HepG2 (cell line): ENCODE results near the gene DYNC2I2.

Experiments used
- BRD4 ChIP-seq: sonication (generic); formaldehyde crosslinking; IDR thresholded peaks from 2 replicates; pipeline ENCODE4 v1.4.0; 2020; ENCODE audit warnings: missing genetic modification reagents
- CHCHD3 ChIP-seq: sonication (generic); formaldehyde crosslinking; IDR thresholded peaks from 2 replicates; pipeline ENCODE4 v1.8.0; 2022; ENCODE audit warnings: mild to moderate bottlenecking, missing genetic modification reagents, moderate library complexity
- CHD2 ChIP-seq: IDR thresholded peaks from 2 replicates; pipeline ENCODE4 v1.6.1; 2011; ENCODE audit warnings: low read depth, low read length, improper control_type of control experiment
- FOSL1 ChIP-seq: sonication (generic); formaldehyde crosslinking; IDR thresholded peaks from 2 replicates; pipeline ENCODE4 v1.9.0; 2021; ENCODE audit warnings: missing genetic modification reagents, borderline replicate concordance
- HOXA9 ChIP-seq: sonication (generic); formaldehyde crosslinking; IDR thresholded peaks from 2 replicates; pipeline ENCODE4 v1.8.1; 2022; ENCODE audit warnings: missing genetic modification reagents, mild to moderate bottlenecking, moderate library complexity, borderline replicate concordance
- MAFK ChIP-seq, 2 experiments: IDR thresholded peaks in 1 of 2; conservative IDR thresholded peaks in 1 of 2; 2 replicates each; pipeline ENCODE4 v1.6.1; 2011; ENCODE audit warnings: improper control_type of control experiment in 2 of 2, low read length in 2 of 2
- ZNF121 ChIP-seq: sonication (generic); formaldehyde crosslinking; IDR thresholded peaks from 2 replicates; pipeline ENCODE4 v1.5.0; 2020; ENCODE audit warnings: mild to moderate bottlenecking, missing genetic modification reagents
- ZNF251 ChIP-seq: sonication (generic); formaldehyde crosslinking; IDR thresholded peaks from 2 replicates; pipeline ENCODE4 v1.9.0; 2021; ENCODE audit warnings: mild to moderate bottlenecking, missing genetic modification reagents
- ZNF282 ChIP-seq: fragments of 450-650 bp; IDR thresholded peaks from 2 replicates; pipeline ENCODE4 v1.6.1; 2018; ENCODE audit not compliant: partially characterized antibody
- ZNF33B ChIP-seq: sonication (generic); formaldehyde crosslinking; IDR thresholded peaks from 2 replicates; pipeline ENCODE4 v1.5.1; 2020; ENCODE audit warnings: mild to moderate bottlenecking, missing genetic modification reagents
- ZNF567 ChIP-seq: sonication (generic); formaldehyde crosslinking; IDR thresholded peaks from 2 replicates; pipeline ENCODE4 v1.8.1; 2023; ENCODE audit warnings: mild to moderate bottlenecking, missing genetic modification reagents, borderline replicate concordance
- ZNF644 ChIP-seq: IDR thresholded peaks from 2 replicates; pipeline ENCODE4 v1.6.1; 2016; ENCODE audit warnings: low read depth
- ZZZ3 ChIP-seq: sonication (generic); formaldehyde crosslinking; IDR thresholded peaks from 2 replicates; pipeline ENCODE4 v1.4.0; 2020; ENCODE audit warnings: missing genetic modification reagents, mild to moderate bottlenecking, borderline replicate concordance
- TF ChIP-seq, protein P1 (sequence below): IDR thresholded peaks from 2 replicates; pipeline ENCODE4 v1.6.1; 2012; ENCODE audit warnings: inconsistent platforms

DNA sequence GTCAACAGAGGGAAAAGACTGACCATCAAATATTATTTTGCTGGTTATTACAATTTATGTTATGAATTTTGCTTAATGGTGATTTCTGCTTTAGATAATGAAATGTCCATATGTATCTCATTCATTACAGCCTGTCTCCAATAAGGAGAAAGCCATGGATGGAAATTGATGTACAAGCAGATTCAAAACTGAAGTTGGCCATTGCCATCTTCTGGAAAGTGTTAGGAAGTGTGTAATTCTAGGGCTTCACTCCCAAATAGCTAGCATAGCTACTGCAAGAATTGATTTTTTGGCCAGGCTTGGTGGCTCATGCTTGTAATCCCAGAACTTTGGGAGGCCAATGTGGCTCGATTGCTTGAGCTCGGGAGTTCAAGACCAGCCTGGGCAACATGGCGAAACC lies 45.8 kb downstream of the DYNC2I2 start:
- TF ChIP-seq ZNF251 (no peak), ZZZ3 (CRISPR knock-in tag) (no peak), MAFK (conservative IDR thresholded peaks at IDR 0.05 in 1 of 2, IDR thresholded peaks at IDR 0.05 in 1 of 2; ENCODE audit: low read length in 2 of 2) (no peak), BRD4 (CRISPR knock-in tag) (no peak), CHCHD3 (CRISPR knock-in tag) (no peak), ZNF121 (no peak), CHD2 (no peak), HOXA9 (no peak), ZNF644 (CRISPR knock-in tag) (no peak), FOSL1 (CRISPR knock-in tag) (no peak), ZNF33B (CRISPR knock-in tag) (no peak), ZNF282 (no peak), ZNF567 (CRISPR knock-in tag) (no peak)
- TF ChIP-seq, protein P1, sequence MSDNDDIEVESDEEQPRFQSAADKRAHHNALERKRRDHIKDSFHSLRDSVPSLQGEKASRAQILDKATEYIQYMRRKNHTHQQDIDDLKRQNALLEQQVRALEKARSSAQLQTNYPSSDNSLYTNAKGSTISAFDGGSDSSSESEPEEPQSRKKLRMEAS, result no peak
